ENCODE data around the gene EEPD1.

GRCh38 chr7:36203071-36203790 lies 50.2 kb downstream of the EEPD1 start:
- TF ChIP-seq CTCF (IDR thresholded peaks at IDR 0.05) (no peak), POLR2A (IDR thresholded peaks at IDR 0.05) (no peak), POLR2AphosphoS5 (IDR thresholded peaks at IDR 0.05) (no peak), EP300 (IDR thresholded peaks at IDR 0.05) (no peak)
